GM19351 (cell line): Measurements from ENCODE around the gene WDPCP.
"Not testable (repeated sequence)": the region's sequence is repeated elsewhere in the genome, so short reads cannot be mapped to it uniquely, and the experiment has no call there.

Experiments used
- ATAC-seq: cut with Tn5 transposase; IDR thresholded peaks from one replicate; pipeline ENCODE4 v1.9.1; 2021; ENCODE audit warnings: mild to moderate bottlenecking, moderate library complexity; ENCODE audit not compliant: unreplicated experiment

Gene WDPCP

DNA sequence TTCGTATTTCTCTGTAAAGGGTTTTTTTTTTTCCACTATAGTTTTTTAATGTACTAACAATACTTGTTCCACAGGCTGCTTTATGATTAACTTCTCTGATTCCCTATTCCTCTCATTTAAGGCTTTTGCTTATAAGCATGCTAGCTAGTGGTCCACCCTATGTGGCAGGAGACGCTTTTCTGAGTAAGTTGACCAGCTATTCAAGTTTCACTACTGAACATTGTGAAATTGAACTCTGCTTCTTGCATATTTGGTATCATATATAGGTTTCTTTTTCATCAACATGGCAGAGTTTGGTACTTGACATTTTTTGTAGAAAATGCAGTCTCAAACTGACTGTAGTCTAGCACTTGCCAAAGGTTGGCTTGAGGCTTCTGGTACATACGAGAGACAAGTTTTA is 463.4 kb downstream of the WDPCP start:
- peak; percentile 88 for ATAC-seq

DNA sequence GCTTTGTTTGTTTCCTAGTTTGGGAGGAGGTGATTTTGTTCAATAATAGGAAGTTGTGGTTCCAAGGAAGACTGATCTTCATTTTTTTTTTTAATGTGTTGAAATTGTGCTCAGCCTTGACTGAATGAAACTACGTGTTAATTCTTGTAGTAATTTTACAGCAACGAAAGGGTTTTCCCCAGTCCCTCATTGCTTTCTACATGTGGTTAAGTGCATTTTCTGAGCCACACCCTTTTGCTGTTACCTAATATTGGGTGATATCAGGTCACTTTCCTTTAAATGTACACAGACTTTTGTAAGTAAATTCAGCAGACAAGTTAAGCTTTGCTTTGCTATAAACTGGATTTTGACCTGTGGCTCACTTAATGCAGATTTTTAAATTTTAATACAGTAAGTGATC is 464.1 kb downstream of the WDPCP start:
- peak; percentile 76 for ATAC-seq

DNA sequence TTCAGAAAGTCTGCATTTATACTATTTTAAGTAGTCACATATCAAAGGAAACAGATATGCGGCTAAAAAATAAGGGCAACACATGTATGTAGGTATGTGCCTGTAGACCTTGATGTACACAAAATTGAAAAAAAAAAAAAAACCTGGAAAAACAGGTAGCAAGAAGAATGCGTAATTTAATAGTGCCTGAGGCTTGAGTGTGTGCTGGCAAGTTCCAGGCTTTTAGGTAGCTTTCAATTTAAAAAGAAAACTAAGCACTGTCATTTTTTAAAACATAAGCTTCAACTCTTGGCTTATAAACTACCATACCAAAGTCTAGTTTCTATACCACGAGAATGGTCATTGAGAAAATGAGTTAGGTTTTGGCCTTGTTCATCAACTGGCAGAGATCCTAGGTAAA is 465.4 kb downstream of the WDPCP start:
- no peak for ATAC-seq

DNA sequence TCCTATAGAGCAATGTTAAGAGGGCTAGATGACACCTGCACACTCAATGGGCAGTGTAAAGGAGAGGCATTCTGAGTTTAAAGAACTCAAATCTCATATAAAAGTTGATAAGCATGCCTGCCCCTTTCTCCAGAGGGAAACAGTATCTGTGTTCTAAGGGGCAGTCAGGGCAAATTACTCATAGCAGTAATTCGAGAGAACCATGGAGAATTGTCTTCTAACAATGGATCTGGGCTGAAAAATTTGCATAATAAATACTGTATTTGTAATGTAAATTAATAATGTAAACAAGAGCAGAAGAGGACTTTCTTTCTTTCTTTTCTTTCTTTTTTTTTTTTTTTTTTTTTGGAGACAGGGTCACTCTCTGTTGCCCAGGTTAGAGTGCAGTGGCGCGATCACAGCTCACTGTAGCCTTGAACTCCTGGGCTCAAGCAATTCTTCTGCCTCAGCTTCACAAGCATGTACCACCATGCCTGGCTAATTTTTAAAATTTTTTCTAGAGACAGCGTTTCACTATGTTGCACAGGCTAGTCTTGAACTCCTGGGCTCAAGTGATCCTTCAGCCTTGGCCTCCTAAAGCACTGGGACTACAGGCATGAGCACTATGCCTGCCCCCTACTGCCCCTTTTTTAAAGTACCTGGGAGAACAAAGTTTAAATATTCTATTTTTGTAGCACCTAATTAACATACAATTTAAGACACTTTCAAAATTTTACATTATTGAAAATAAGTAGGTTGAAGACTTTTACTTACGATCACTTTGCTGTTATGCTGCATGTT is 467.0 kb downstream of the WDPCP start:
- no peak for ATAC-seq

DNA sequence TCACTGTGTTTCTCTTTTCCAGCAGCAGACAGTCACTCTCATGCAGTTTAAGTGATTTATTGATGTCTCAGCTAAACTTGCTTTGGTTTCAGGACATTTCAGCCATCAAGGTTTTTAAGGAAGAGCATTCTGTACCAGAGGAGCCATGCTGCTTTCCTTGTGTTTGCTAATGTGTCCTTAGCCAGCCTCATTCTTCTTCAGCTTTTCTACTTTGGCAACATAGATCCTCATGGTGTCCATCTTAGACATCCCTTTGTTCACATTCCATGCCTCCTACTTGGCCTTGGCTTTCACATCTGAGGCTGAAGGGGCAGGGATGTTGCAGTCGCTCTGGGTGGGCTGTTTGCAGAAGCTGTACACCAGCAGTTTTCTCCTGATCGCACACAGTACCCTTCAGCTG is 469.5 kb downstream of the WDPCP start:
- no peak for ATAC-seq

DNA sequence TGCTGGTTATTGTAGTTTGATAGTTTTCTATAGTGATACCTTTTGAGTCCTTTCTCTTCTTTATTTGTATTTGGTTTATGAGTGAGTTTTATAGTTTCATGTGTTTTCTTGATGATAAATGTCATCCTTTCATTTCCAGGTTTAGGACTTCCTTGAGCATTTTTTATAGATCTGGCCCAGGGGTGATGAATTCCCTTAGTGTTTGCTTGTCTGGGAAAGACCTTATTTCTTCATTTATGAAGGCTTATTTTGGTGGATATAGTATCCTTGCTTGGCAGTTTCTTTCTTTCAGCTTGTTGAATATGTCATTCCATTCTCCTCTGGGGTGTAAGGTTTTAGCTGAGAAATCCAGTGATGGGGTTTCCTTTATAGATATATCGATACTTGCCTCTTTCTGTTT is 483.8 kb downstream of the WDPCP start:
- ATAC-seq: no peak

DNA sequence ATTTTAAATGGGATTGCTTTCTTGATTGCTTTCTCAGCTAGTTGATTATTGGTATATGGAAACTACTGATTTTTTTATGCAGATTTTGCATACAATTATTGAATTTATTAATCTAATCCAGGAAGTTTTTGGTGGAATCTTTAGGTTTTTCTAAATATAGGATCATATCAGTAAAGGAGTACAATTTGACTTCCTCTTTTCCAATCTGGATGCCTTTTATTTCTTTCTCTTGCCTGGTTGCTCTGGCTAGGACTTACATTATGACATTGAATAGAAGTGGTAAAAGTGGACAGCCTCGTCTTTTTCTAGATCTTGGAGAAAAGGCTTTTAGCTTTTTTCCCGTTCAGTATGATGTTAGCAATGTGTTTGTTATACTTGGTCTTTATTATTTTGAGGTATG is 486.3 kb downstream of the WDPCP start:
- no peak for ATAC-seq

DNA sequence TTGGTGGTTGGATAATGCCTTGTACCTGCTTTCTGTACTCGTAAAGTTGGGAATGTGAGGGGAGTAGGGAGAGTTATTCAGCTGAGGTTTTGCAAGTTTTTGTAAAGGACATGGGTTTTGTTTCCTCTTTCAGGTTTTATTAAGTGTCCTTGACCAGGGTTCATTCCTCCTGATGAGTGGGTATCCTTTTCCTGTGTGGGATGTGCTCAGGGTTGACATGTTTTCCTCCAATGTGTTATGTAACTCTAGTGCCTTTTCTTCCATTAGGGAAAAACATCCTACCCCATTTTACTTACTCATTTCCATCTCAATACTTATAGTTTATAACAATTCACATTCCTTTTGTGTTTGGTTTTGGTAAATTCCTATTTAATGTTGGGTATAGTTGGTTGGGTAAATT is 489.2 kb downstream of the WDPCP start:
- no peak for ATAC-seq

DNA sequence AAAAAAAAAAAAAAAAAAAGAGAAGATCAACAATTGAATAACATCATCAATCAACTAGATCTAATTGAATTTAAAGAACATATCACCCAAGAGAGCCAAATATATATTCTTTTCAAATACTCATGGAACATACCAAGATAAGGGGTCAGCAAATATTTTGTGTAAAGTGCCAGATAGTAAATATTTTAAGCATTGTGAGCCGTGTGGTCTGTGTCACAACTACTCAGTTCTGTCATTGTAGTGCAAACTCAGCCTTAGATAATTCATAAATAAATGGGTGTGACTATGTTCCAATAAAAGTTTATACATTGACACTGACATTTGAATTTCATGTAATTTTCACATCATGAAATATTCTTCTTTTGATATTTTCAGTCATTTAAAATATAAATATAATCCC is 491.8 kb downstream of the WDPCP start:
- no peak for ATAC-seq

DNA sequence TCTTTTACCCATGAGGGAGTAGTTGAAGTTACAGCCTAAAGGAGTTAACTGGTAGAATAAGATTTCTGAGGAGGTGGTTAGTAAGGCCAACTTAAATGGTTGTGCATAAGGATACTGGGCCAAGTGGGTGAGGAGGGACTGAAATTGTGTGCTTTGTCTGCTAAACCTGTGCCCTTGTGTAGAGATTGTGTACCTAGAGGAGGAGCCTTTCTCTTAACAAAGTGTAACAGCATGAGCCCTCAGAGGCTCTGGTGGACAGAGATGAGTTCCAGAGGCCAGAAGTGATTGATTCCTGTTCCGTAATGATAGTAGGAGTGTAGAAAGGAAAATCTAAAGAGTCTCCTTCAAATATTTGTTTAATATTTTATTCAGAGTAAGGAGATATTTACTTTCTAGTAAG is 494.8 kb downstream of the WDPCP start:
- ATAC-seq: no peak

DNA sequence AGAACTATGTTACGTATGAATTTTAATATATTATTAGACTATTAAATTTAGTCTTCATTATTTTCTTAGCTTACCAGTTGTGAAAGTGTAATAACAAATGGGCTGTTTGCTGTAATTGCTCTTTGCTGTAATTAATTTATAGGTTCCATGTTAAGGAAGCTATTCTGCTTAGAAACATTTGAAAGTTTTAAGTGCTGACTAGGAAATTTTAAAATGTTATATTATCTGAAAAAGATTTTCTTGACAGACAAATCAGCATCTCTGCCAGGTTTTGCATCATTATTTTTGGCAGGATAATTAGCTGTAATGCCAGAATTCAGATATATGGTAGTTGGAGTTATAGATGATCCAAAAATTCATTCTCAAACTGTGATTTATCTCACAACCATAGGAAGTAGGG is 495.4 kb downstream of the WDPCP start:
- no peak for ATAC-seq

DNA sequence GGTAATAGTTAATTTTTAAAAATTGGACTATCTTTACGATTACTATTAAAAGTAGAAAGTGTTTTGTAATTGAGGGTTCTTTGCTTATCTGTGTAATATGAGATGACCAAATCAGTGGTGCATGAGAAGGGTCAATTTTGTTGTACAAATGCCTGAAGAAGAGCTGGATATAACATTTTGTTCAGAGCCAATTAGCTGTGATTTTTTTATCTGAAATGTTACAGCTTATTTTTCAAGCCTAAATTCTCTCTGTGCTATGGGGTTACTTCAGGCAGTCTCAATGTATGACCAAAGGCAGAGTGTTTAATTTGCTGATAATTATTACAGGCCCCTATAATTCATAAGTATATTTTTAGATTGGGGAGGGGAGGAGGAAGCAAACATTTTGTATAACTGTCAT is 495.9 kb downstream of the WDPCP start:
- no peak for ATAC-seq

DNA sequence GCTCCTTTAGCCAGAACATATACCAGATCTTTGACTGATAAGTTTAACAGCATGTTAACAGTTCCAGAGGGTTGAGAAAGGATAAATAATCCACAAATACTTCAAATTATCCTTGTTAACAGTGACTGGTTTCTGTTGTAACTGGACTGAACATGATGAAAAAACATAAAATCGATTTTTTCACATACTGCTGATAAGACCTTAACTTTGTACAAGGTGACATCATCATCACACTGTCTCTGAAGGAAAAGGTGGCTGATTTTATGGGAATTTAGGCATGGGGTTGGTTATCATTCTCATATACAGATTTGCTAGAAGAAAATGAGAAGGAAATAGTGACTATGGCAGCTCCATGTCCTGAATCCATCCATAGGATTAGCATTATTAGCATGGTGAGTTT is 501.6 kb downstream of the WDPCP start:
- no peak for ATAC-seq

DNA sequence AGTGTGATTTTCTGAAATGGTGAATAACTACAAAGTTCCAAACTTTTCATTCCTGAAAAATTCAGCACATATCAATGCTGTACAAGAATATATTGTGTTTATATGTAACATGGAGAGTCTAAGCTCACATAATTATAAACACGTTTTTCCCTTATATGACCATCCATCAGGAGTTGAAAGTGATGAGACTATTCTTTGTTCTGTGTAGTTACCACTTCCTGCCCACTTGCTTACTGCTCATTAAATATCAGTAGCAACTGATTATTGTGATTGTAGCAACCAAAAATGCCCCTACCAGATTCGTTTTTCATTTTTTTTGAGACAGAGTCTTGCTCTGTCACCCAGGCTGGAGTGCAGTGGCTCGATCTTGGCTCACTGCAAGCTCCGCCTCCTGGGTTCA is 506.9 kb downstream of the WDPCP start:
- ATAC-seq: no peak

DNA sequence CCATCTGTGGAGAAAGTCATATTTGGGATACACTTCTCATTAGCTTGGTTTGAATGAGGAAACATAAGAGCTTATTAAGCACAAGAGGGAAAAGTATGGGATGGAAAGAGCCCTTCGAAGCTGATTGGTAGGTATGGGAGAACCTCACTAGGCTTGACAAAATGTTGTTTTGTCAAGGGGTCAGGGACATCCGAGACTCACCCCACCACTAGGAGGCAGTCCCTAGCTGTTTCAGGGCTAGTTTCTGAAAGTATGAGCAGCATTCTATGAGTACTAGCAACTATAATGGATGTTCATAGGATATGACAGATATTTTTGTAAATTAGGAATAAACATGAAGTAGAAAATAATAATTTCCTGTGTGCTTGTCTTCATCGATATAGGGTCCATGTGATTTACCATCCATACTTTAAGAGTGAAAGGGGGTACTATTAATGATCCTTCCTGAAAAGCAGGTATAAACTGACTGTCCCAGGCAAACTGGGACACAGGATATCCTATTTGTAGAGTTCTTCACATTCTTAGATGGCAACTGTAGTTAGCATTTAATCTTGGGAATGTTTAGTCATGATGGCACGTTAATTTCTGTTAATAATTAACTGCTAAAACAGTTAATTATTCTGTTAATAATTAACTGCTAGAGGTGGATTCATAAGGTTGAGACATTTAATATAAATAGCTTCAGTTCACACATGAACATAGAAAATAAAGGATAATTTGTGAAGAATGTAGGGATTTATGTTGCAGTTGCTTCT is 509.2 kb downstream of the WDPCP start:
- ATAC-seq: peak; percentile 59

DNA sequence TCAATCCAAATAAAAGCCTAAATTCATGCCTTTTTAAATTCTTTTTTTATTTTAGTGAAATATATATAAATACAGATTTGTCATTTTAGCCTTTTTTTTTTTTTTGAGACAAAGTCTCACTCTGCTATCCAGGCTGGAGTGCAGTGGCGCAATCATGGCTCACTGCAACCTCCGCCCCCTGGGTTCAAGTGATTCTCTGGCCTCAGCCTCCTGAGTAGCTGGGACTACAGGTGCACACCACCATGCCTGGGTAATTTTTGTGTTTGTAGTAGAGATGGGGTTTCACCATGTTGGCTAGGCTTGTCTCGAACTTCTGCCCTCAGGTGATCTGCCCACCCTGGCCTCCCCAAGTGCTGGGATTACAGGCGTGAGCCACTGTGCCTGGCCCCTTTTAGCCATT is 513.9 kb downstream of the WDPCP start:
- ATAC-seq: not testable (repeated sequence)

DNA sequence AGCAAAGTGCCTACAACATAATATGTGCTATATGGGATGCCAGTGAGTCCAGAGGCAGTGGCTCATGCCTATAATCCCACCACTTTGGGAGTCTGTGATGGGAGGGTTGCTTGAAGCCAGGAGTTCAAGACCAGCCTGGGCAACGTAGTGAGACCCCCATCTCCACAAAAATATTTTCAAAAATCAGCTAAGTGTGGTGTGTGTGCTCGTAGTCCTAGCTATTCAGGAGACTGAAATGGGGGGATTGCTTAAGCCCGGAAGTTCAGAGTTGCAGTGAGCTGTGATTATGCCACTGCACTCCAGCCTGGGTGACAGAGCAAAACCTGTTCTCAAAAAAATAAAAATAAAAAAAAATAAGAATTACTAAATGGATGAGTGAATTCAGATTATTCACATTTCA is 514.3 kb downstream of the WDPCP start:
- ATAC-seq: no peak

DNA sequence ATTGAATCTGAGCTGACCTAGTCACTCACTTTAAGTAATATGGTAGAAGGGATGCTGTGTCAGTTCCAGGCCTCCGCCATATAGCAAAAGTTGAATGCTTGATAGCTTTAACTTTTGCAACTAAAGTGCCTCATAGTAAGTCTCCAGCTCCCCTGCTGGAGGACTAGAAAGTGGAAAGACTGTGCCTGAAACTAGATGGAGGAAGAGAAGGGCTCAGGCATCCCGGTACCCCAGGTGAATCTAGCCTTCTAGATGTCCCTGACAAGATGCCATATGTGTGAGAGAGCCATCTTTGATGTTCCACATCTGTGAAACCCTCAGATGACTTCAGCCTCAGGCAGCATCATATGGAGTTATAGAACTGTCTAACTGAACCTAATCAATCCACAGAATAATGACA is 516.6 kb downstream of the WDPCP start:
- no peak for ATAC-seq
